ENCODE results near the gene LILRB5. TPM values are rescaled to one million over a fixed set of nuclear protein-coding genes. Genes with fewer than 3 reads are reported as not detected.

LILRB5 gene
- total RNA-seq, 1 experiment from 2014 or later: 0.07 TPM

- CTCF ChIA-PET: interaction anchor here (2.8 kb wide), 1 partner anchor 10 kb away, joined by 34 read pairs; no protein-coding TSS in a partner anchor
- H3K36me3 Mint-ChIP-seq: no peaks in the 10 kb centered on the region
- H3K27ac Mint-ChIP-seq: no peak overlapping the region
- no peak for ATAC-seq
- H3K9me3 Mint-ChIP-seq: no peaks in the 10 kb centered on the region
- POLR2A ChIA-PET: interaction anchor here (0.5 kb wide), 1 partner anchor 181 kb away, joined by 4 read pairs; no protein-coding TSS in a partner anchor
- H3K27me3 Mint-ChIP-seq (ENCODE audit: low read depth): peaks cover 14% of the 10 kb centered on the region
- no peak for DNase-seq (ENCODE audit: low spot score)
- peaks cover 3% of the 10 kb centered on the region; the same call in 1 of the 2 replicates for H3K4me1 Mint-ChIP-seq
- H3K4me3 Mint-ChIP-seq: no peak overlapping the region
- TF ChIP-seq NR3C1 (CRISPR knock-in tag; conservative IDR thresholded peaks at IDR 0.05; ENCODE audit: low read depth) (no peak), FOXP1 (CRISPR knock-in tag; IDR thresholded peaks at IDR 0.05; ENCODE audit: borderline replicate concordance) (no peak), EMX1 (CRISPR knock-in tag; IDR thresholded peaks at IDR 0.05) (no peak), JAZF1 (CRISPR knock-in tag; IDR thresholded peaks at IDR 0.05) (no peak), FOXJ3 (CRISPR knock-in tag; IDR thresholded peaks at IDR 0.05; ENCODE audit: borderline replicate concordance) (no peak), NFATC4 (CRISPR knock-in tag; IDR thresholded peaks at IDR 0.05) (no peak)
Measured at GRCh38 chr19:54256250-54257115, 590 bp downstream of the LILRB5 start.

GRCh38 chr19:54255105-54255775 is 1.8 kb downstream of the LILRB5 start:
- no peak for DNase-seq (ENCODE audit: low spot score)
- no peak overlapping the region for H3K4me3 Mint-ChIP-seq
- CTCF ChIA-PET: interaction anchor here (2.8 to 3.3 kb wide), 2 partner anchors 11 kb away, joined by 26 to 34 read pairs; no protein-coding TSS in a partner anchor
- TF ChIP-seq ARID4B (CRISPR knock-in tag; IDR thresholded peaks at IDR 0.05; ENCODE audit: borderline replicate concordance) (no peak), MLX (CRISPR knock-in tag; IDR thresholded peaks at IDR 0.05) (no peak), HMGA2 (CRISPR knock-in tag; IDR thresholded peaks at IDR 0.05) (no peak), AFF4 (CRISPR knock-in tag; IDR thresholded peaks at IDR 0.05; ENCODE audit: borderline replicate concordance) (no peak), NR1H2 (CRISPR knock-in tag; IDR thresholded peaks at IDR 0.05) (no peak), E2F5 (CRISPR knock-in tag; IDR thresholded peaks at IDR 0.05) (no peak), ZBTB43 (CRISPR knock-in tag; IDR thresholded peaks at IDR 0.05) (no peak), IRF2 (CRISPR knock-in tag; IDR thresholded peaks at IDR 0.05; ENCODE audit: borderline replicate concordance, low read depth) (no peak), NFE2L1 (CRISPR knock-in tag; IDR thresholded peaks at IDR 0.05) (no peak), ZNF671 (CRISPR knock-in tag; IDR thresholded peaks at IDR 0.05) (no peak), GABPB1 (CRISPR knock-in tag; IDR thresholded peaks at IDR 0.05) (no peak), ZNF281 (CRISPR knock-in tag; IDR thresholded peaks at IDR 0.05) (no peak), ZNF232 (CRISPR knock-in tag; IDR thresholded peaks at IDR 0.05) (no peak)

More at GRCh38 chr19:54255105-54255775, 1.8 kb downstream of the LILRB5 start:
- no peak overlapping the region for H3K27ac Mint-ChIP-seq
- ATAC-seq: no peak
- POLR2A ChIA-PET: no interaction called here
- no peaks in the 10 kb centered on the region for H3K36me3 Mint-ChIP-seq
- H3K4me1 Mint-ChIP-seq: peaks cover 3% of the 10 kb centered on the region; the same call in 1 of the 2 replicates
- peaks cover 16% of the 10 kb centered on the region for H3K27me3 Mint-ChIP-seq (ENCODE audit: low read depth)
- H3K9me3 Mint-ChIP-seq: no peaks in the 10 kb centered on the region
